Peyer's patch (tissue), 4 donors: ENCODE measurements around the gene GTPBP1. TPM values are rescaled to one million over a fixed set of nuclear protein-coding genes. Genes with fewer than 3 reads are reported as not detected.

Experiments
- DNase-seq, 3 donors: peaks; one replicate each; pipeline ENCODE4 v3.0.0-alpha.2; 2017 to 2019
- H3K27ac ChIP-seq, 4 donors: fragments of 200-600 bp; sonication (generic); one replicate each; pipeline ENCODE4 v1.5.1; 2016 to 2019
- H3K27me3 ChIP-seq, 2 donors: fragments of 200-600 bp; sonication (generic); one replicate each; pipeline ENCODE4 v1.5.1; 2019
- H3K36me3 ChIP-seq, 3 donors: fragments of 200-600 bp; sonication (generic); one replicate each; pipeline ENCODE4 v1.5.1; 2016 to 2019
- H3K4me1 ChIP-seq, 4 donors: fragments of 200-600 bp; sonication (generic); one replicate each; pipeline ENCODE4 v1.5.1; 2016 to 2019
- H3K4me3 ChIP-seq, 4 donors: fragments of 200-600 bp; sonication (generic); 1 replicate in 3 of 4; 2 replicates in 1 of 4; pipeline ENCODE4 v1.5.1; 2016 to 2019; ENCODE audit warnings: mild to moderate bottlenecking in 1 of 4
- H3K9me3 ChIP-seq, 4 donors: fragments of 200-600 bp; sonication (generic); one replicate each; pipeline ENCODE4 v1.5.1; 2016 to 2019; ENCODE audit warnings: mild to moderate bottlenecking in 1 of 4
- CTCF ChIP-seq, 6 experiments: fragments of 450-650 bp in 4 of 6; fragments of 200-600 bp in 2 of 6; sonication (generic) in 1 of 6; IDR thresholded peaks; one replicate each; pipeline ENCODE4 v1.5.1; 2017 to 2019; ENCODE audit warnings: antibody characterized with exemption in 6 of 6, mild to moderate bottlenecking in 3 of 6, moderate library complexity in 1 of 6
- POLR2A ChIP-seq, 2 donors: fragments of 450-650 bp; IDR thresholded peaks; one replicate each; pipeline ENCODE4 v1.5.1; 2017; ENCODE audit warnings: antibody characterized with exemption in 2 of 2, mild to moderate bottlenecking in 2 of 2, moderate library complexity in 2 of 2
- total RNA-seq, 4 donors: library from RNA; depleted of rRNA; stranded (reverse); fragments of >200 nt; gene quantifications; one replicate each; pipeline ENCODE4 v1.1.0, GENCODE V29; 2016

Gene GTPBP1
- total RNA-seq, 4 donors from 2014 or later: 72.5 to 182 (median 131) TPM

GRCh38 chr22:38710351-38710750, 4.6 kb downstream of the GTPBP1 start:
- Histone ChIP-seq H3K9me3 (no peaks in the 10 kb centered on the region), H3K27me3 (no peaks in the 10 kb centered on the region), H3K36me3 (peaks cover 0 to 13% (median 0%) of the 10 kb centered on the region in 3 donors), H3K4me3 (no peak overlapping the region), H3K27ac (peak overlapping the region in 1 of 4 donors; percentile 72), H3K4me1 (peaks cover 0 to 36% (median 10%) of the 10 kb centered on the region in 4 donors)
- no peak for TF ChIP-seq CTCF (IDR thresholded peaks at IDR 0.05)
- no peak for DNase-seq

- H3K4me3 ChIP-seq: no peak overlapping the region
- no peak for TF ChIP-seq CTCF (IDR thresholded peaks at IDR 0.05)
- no peak for TF ChIP-seq POLR2A (IDR thresholded peaks at IDR 0.05)
- no peaks in the 10 kb centered on the region for H3K27me3 ChIP-seq
- H3K27ac ChIP-seq: no peak overlapping the region
- H3K4me1 ChIP-seq: peaks cover 0 to 36% (median 10%) of the 10 kb centered on the region in 4 donors
- no peaks in the 10 kb centered on the region for H3K9me3 ChIP-seq
- no peak for DNase-seq
- H3K36me3 ChIP-seq: peaks cover 0 to 14% (median 0%) of the 10 kb centered on the region in 3 donors
These were observed 5.1 kb downstream of the GTPBP1 start for GRCh38 chr22:38710866-38711265.

GRCh38 chr22:38712486-38713207, 6.9 kb downstream of the GTPBP1 start:
- Histone ChIP-seq H3K4me1 (peaks cover 0 to 26% (median 9%) of the 10 kb centered on the region in 4 donors), H3K9me3 (no peaks in the 10 kb centered on the region), H3K27ac (no peak overlapping the region), H3K36me3 (peaks cover 0 to 32% (median 0%) of the 10 kb centered on the region in 3 donors), H3K27me3 (no peaks in the 10 kb centered on the region), H3K4me3 (no peak overlapping the region)
- DNase-seq: no peak
- TF ChIP-seq CTCF (IDR thresholded peaks at IDR 0.05): no peak
- TF ChIP-seq POLR2A (IDR thresholded peaks at IDR 0.05): no peak

GRCh38 chr22:38713921-38714320, 8.2 kb downstream of the GTPBP1 start:
- TF ChIP-seq POLR2A (IDR thresholded peaks at IDR 0.05): no peak
- no peak for TF ChIP-seq CTCF (IDR thresholded peaks at IDR 0.05)
- Histone ChIP-seq H3K27me3 (no peaks in the 10 kb centered on the region), H3K36me3 (peaks cover 0 to 36% (median 0%) of the 10 kb centered on the region in 3 donors), H3K9me3 (no peaks in the 10 kb centered on the region), H3K4me3 (no peak overlapping the region), H3K4me1 (peaks cover 0 to 13% (median 3%) of the 10 kb centered on the region in 4 donors), H3K27ac (no peak overlapping the region)
- no peak for DNase-seq

DNA sequence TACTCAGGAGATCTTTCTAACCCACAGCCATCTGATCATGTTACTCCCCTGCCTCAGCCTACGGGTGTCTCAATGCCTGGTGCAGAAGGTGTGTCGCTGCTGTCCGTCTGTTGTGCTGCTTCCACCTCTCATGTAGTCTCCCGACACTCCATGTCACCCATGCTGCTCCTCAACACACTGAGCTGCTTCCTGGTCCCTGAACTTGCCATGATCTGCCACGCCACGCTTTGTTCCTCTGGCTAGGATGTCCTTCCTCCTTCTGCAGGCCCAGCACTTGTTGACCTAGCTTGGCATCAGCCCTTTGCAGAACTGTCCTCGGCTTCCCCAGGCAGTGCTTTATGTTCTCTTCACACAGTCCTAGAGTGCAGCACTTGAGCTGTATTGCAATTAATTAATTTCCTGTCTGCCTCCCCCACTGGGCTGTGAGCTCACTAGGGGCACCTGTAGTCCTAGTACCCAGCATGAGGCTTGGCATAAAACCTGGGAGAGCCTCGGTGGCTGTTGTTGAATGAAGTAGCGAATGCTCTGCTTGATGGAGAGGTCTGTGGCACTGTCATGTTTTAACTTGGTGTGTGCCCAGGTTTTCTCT, 9.5 kb downstream of the GTPBP1 start:
- Histone ChIP-seq H3K27ac (no peak overlapping the region), H3K36me3 (peaks cover 0 to 29% (median 0%) of the 10 kb centered on the region in 3 donors), H3K9me3 (no peaks in the 10 kb centered on the region), H3K27me3 (no peaks in the 10 kb centered on the region), H3K4me3 (no peak overlapping the region), H3K4me1 (peaks cover 0 to 8% (median 0%) of the 10 kb centered on the region in 4 donors)
- TF ChIP-seq CTCF (IDR thresholded peaks at IDR 0.05): no peak
- no peak for TF ChIP-seq POLR2A (IDR thresholded peaks at IDR 0.05)
- no peak for DNase-seq
